HL-60 (cell line): ENCODE results near the gene USP17L12.
"Not testable (repeated sequence)": the region's sequence is repeated elsewhere in the genome, so short reads cannot be mapped to it uniquely, and the experiment has no call there.

ENCODE experiments used
- SPI1 ChIP-seq: IDR thresholded peaks from 2 replicates; pipeline ENCODE4 v1.6.1; 2012; ENCODE audit warnings: low read depth, mild to moderate bottlenecking, borderline replicate concordance
- TF ChIP-seq, protein P1 (sequence below): IDR thresholded peaks from one replicate; pipeline ENCODE4 v1.5.1; 2011; ENCODE audit warnings: low read length, control low read depth, inconsistent platforms; ENCODE audit not compliant: insufficient read depth
- TF ChIP-seq, protein P2 (sequence below): IDR thresholded peaks from 2 replicates; pipeline ENCODE4 v1.6.1; 2012; ENCODE audit warnings: low read depth; ENCODE audit not compliant: insufficient replicate concordance

DNA sequence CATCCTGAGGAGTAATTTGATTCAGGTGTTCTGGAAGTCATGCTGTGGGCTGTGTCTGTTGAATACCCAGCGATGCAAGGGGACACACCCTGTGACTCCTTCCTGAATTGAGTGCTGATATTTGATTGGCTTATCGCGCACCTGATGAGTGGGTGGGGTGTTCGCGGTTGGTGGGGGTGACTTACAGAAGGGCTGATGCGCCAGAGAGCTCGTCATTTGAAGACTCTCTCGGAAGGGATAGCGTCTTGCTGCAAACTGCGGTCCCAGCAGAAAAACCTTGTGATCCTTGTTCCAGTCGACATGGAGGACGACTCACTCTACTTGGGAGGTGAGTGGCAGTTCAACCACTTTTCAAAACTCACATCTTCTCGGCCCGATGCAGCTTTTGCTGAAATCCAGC lies 4.8 kb upstream of the USP17L12 start, which contains the start of gene USP17L11:
- TF ChIP-seq, protein P1, sequence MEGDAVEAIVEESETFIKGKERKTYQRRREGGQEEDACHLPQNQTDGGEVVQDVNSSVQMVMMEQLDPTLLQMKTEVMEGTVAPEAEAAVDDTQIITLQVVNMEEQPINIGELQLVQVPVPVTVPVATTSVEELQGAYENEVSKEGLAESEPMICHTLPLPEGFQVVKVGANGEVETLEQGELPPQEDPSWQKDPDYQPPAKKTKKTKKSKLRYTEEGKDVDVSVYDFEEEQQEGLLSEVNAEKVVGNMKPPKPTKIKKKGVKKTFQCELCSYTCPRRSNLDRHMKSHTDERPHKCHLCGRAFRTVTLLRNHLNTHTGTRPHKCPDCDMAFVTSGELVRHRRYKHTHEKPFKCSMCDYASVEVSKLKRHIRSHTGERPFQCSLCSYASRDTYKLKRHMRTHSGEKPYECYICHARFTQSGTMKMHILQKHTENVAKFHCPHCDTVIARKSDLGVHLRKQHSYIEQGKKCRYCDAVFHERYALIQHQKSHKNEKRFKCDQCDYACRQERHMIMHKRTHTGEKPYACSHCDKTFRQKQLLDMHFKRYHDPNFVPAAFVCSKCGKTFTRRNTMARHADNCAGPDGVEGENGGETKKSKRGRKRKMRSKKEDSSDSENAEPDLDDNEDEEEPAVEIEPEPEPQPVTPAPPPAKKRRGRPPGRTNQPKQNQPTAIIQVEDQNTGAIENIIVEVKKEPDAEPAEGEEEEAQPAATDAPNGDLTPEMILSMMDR, result not testable (repeated sequence)
- TF ChIP-seq, protein P2, sequence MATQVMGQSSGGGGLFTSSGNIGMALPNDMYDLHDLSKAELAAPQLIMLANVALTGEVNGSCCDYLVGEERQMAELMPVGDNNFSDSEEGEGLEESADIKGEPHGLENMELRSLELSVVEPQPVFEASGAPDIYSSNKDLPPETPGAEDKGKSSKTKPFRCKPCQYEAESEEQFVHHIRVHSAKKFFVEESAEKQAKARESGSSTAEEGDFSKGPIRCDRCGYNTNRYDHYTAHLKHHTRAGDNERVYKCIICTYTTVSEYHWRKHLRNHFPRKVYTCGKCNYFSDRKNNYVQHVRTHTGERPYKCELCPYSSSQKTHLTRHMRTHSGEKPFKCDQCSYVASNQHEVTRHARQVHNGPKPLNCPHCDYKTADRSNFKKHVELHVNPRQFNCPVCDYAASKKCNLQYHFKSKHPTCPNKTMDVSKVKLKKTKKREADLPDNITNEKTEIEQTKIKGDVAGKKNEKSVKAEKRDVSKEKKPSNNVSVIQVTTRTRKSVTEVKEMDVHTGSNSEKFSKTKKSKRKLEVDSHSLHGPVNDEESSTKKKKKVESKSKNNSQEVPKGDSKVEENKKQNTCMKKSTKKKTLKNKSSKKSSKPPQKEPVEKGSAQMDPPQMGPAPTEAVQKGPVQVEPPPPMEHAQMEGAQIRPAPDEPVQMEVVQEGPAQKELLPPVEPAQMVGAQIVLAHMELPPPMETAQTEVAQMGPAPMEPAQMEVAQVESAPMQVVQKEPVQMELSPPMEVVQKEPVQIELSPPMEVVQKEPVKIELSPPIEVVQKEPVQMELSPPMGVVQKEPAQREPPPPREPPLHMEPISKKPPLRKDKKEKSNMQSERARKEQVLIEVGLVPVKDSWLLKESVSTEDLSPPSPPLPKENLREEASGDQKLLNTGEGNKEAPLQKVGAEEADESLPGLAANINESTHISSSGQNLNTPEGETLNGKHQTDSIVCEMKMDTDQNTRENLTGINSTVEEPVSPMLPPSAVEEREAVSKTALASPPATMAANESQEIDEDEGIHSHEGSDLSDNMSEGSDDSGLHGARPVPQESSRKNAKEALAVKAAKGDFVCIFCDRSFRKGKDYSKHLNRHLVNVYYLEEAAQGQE, result not testable (repeated sequence)
- TF ChIP-seq SPI1, result not testable (repeated sequence)
